IMR-90 (cell line): Measurements from ENCODE around the gene CYB5R4. TPM values are rescaled to one million over a fixed set of nuclear protein-coding genes. Genes with fewer than 3 reads are reported as not detected.

ENCODE experiments used
- ATAC-seq: fragments of 200-7000 bp; cut with Tn5 transposase; 2 replicates; pipeline ENCODE4 v1.9.1; 2020; ENCODE audit warnings: low read depth, mild to moderate bottlenecking, moderate library complexity
- BruUV-seq: library from RNA; stranded (reverse); fragments of 400-500 nt; replicated peaks from 2 replicates; lab custom pipeline; 2021; lab: Mats Ljungman, UMichigan
- CTCF ChIA-PET: fragments of 300-600 bp; formaldehyde crosslinking; extraction: SDS; loops from one replicate; lab custom pipeline; 2021; ENCODE audit warnings: antibody characterized with exemption; lab: Yijun Ruan, JAX
- POLR2A ChIA-PET: fragments of 300-600 bp; sonication (Branson Sonifier 250); formaldehyde crosslinking; loops from one replicate; lab custom pipeline; 2022; ENCODE audit warnings: antibody characterized with exemption; ENCODE audit not compliant: unreplicated experiment; lab: Charles Lee
- DNase-seq: peaks from one replicate; pipeline ENCODE4 v3.0.0; 2013
- H2AFZ ChIP-seq: replicated peaks from 2 replicates; pipeline ENCODE3; 2013; ENCODE audit warnings: low read length, mild to moderate bottlenecking; ENCODE audit not compliant: poor library complexity
- H2AK5ac ChIP-seq: 2 replicates; pipeline ENCODE4 v1.6.1; 2013; ENCODE audit warnings: low read depth, low read length, inconsistent platforms
- H2AK9ac ChIP-seq: replicated peaks from 2 replicates; pipeline ENCODE3; 2013; ENCODE audit warnings: mild to moderate bottlenecking, low read depth, low read length, moderate library complexity; ENCODE audit not compliant: poor library complexity
- H2BK120ac ChIP-seq: 2 replicates; pipeline ENCODE4 v1.6.1; 2013; ENCODE audit warnings: low read depth, low read length, inconsistent platforms
- H2BK15ac ChIP-seq: 3 replicates; pipeline ENCODE4 v1.6.1; 2013; ENCODE audit warnings: low read depth, low read length, inconsistent platforms
- H2BK20ac ChIP-seq: 2 replicates; pipeline ENCODE4 v1.6.1; 2013; ENCODE audit warnings: low read depth, mild to moderate bottlenecking, inconsistent platforms, low read length, moderate library complexity
- H2BK5ac ChIP-seq: 2 replicates; pipeline ENCODE4 v1.6.1; 2013; ENCODE audit warnings: mild to moderate bottlenecking, low read depth, low read length, inconsistent platforms; ENCODE audit not compliant: poor library complexity, severe bottlenecking
- H3K14ac ChIP-seq: replicated peaks from 2 replicates; pipeline ENCODE4 v1.6.1; 2013; ENCODE audit warnings: low read depth, low read length, inconsistent platforms
- H3K18ac ChIP-seq: 2 replicates; pipeline ENCODE4 v1.6.1; 2013; ENCODE audit warnings: low read depth, low read length, control low read depth
- H3K23ac ChIP-seq: 2 replicates; pipeline ENCODE4 v1.6.1; 2013; ENCODE audit warnings: low read depth, low read length, inconsistent platforms
- H3K27ac ChIP-seq: 2 replicates; pipeline ENCODE4 v1.5.1; 2013; ENCODE audit warnings: mild to moderate bottlenecking, control low read depth, low read length; ENCODE audit not compliant: insufficient read depth
- H3K27me3 ChIP-seq: 2 replicates; pipeline ENCODE4 v1.6.1; 2013; ENCODE audit warnings: low read length; ENCODE audit not compliant: control insufficient read depth, insufficient read depth
- H3K36me3 ChIP-seq: 2 replicates; pipeline ENCODE4 v1.6.1; 2013; ENCODE audit warnings: low read length, mixed read lengths; ENCODE audit not compliant: control insufficient read depth, insufficient read depth
- H3K4ac ChIP-seq: 2 replicates; pipeline ENCODE4 v1.6.1; 2013; ENCODE audit warnings: low read depth, low read length, inconsistent platforms
- H3K4me1 ChIP-seq: 2 replicates; pipeline ENCODE4 v1.6.1; 2013; ENCODE audit warnings: low read length, mixed read lengths; ENCODE audit not compliant: control insufficient read depth, insufficient read depth
- H3K4me2 ChIP-seq: 2 replicates; pipeline ENCODE4 v1.6.1; 2013; ENCODE audit warnings: low read depth, mild to moderate bottlenecking, control low read depth, low read length, moderate library complexity
- H3K4me3 ChIP-seq: 2 replicates; pipeline ENCODE4 v1.5.1; 2013; ENCODE audit warnings: low read depth, mild to moderate bottlenecking, control low read depth, low read length, moderate library complexity; ENCODE audit not compliant: insufficient read depth
- H3K56ac ChIP-seq: 2 replicates; pipeline ENCODE4 v1.6.1; 2013; ENCODE audit warnings: low read length, inconsistent platforms; ENCODE audit not compliant: insufficient read depth; ENCODE audit errors: extremely low read depth
- H3K79me1 ChIP-seq, 2 experiments: 2 replicates each; pipeline ENCODE4 v1.6.1; 2013; ENCODE audit warnings: low read length in 2 of 2, inconsistent platforms in 1 of 2, low read depth in 1 of 2
- H3K9ac ChIP-seq: 2 replicates; pipeline ENCODE4 v1.6.1; 2013; ENCODE audit warnings: low read depth, low read length, control low read depth
- H3K9me1 ChIP-seq: 2 replicates; pipeline ENCODE4 v1.6.1; 2013; ENCODE audit warnings: low read length, inconsistent platforms; ENCODE audit not compliant: insufficient read depth
- H3K9me3 ChIP-seq: 2 replicates; pipeline ENCODE4 v1.6.1; 2013; ENCODE audit warnings: low read length; ENCODE audit not compliant: control insufficient read depth, insufficient read depth
- H4K20me1 ChIP-seq: 2 replicates; pipeline ENCODE4 v1.6.1; 2013; ENCODE audit warnings: low read length, inconsistent platforms; ENCODE audit not compliant: insufficient read depth
- H4K5ac ChIP-seq: 2 replicates; pipeline ENCODE4 v1.6.1; 2013; ENCODE audit warnings: mild to moderate bottlenecking, low read depth, low read length, control low read depth
- H4K8ac ChIP-seq, 2 experiments: 2 replicates each; pipeline ENCODE4 v1.6.1; 2013; ENCODE audit warnings: low read depth in 2 of 2, low read length in 2 of 2, control low read depth in 1 of 2, inconsistent platforms in 1 of 2
- H4K91ac ChIP-seq: 2 replicates; pipeline ENCODE4 v1.6.1; 2013; ENCODE audit warnings: low read depth, low read length, inconsistent platforms; ENCODE audit not compliant: insufficient read depth
- CHD1 ChIP-seq: IDR thresholded peaks from 2 replicates; pipeline ENCODE4 v1.6.1; 2012; ENCODE audit warnings: low read depth, low read length, improper control_type of control experiment
- MXI1 ChIP-seq: IDR thresholded peaks from 2 replicates; pipeline ENCODE4 v1.6.1; 2012; ENCODE audit warnings: low read depth, mild to moderate bottlenecking, low read length, moderate library complexity, borderline replicate concordance
- NFE2L2 ChIP-seq: fragments of 150-350 bp; IDR thresholded peaks from 2 replicates; pipeline ENCODE4 v1.6.1; 2016; ENCODE audit warnings: low read depth, mild to moderate bottlenecking, low read length
- WGBS, 2 experiments: methylation state at CpG; one replicate each; pipeline versions ENCODE4 v1.1.5 to v1.1.7; 2013; ENCODE audit warnings: missing lambda C conversion rate in 2 of 2; ENCODE audit not compliant: insufficient read length in 1 of 2; ENCODE audit errors: extremely low coverage in 2 of 2; 5-methylcytosine and 5-hydroxymethylcytosine counted together
- dilution Hi-C: fragments of 300-500 bp; cut with HindIII; formaldehyde crosslinking; loops from one replicate; pipeline ENCODE4 v1.14.3; 2018; ENCODE audit warnings: low sequenced_read_pairs; ENCODE audit not compliant: unreplicated experiment
- in situ Hi-C: fragments of 300-500 bp; cut with MboI; formaldehyde crosslinking; loops from 3 replicates; pipeline ENCODE4 v1.14.3; 2019; ENCODE audit warnings: low sequenced_read_pairs, inconsistent platforms, mixed read lengths
- intact Hi-C: fragments of 100-400 bp; cut with micrococcal nuclease; formaldehyde crosslinking; loops from 2 replicates; pipeline ENCODE4 v1.10.0; 2022
- polyA plus RNA-seq, 3 experiments: library from polyadenylated mRNA; depleted of rRNA; stranded (reverse); fragments of >200 nt; gene quantifications; 2 replicates each; pipeline ENCODE4 v1.2.3, GENCODE V29; 2012; ENCODE audit warnings: low replicate concordance in 1 of 3
- total RNA-seq: library from RNA; depleted of rRNA; stranded (reverse); fragments of >200 nt; gene quantifications from 2 replicates; pipeline ENCODE4 v1.2.3, GENCODE V29; 2012
- TF ChIP-seq, protein P1 (sequence below): fragments of 150-350 bp; IDR thresholded peaks from 2 replicates; pipeline ENCODE4 v1.6.1; 2017; ENCODE audit warnings: mild to moderate bottlenecking, antibody characterized with exemption, low read length, low read depth
- TF ChIP-seq, protein P2 (sequence below): conservative IDR thresholded peaks from 2 replicates; pipeline ENCODE4 v1.5.1; 2012; ENCODE audit warnings: mild to moderate bottlenecking, low read depth, low read length, improper control_type of control experiment
- TF ChIP-seq, protein P3 (sequence below): fragments of 150-350 bp; IDR thresholded peaks from 2 replicates; pipeline ENCODE4 v1.6.1; 2016; ENCODE audit warnings: low read depth, mild to moderate bottlenecking, low read length, moderate library complexity, borderline replicate concordance

Gene CYB5R4
- total and polyA plus RNA-seq, 2 of the 4 experiments (the other 2 are of a cell fraction): 3.2 to 6.1 TPM

- H3K4me2 ChIP-seq: no peak overlapping the region
- WGBS, 2 experiments: 76% methylated on average over 4 of the region's 4 CpGs; no CpG with 5 or more reads in 1 of the 2 experiments
- no peak overlapping the region for H3K14ac ChIP-seq
- dilution Hi-C loops (no loop called here), in situ Hi-C loops (loop anchor here (5.0 to 25.0 kb wide), 2 partner anchors 331 to 1421 kb away; no protein-coding TSS in a partner anchor), intact Hi-C loops (no loop called here)
- H4K91ac ChIP-seq: no peak overlapping the region
- H2BK120ac ChIP-seq: no peak overlapping the region
- TF ChIP-seq, protein P1, sequence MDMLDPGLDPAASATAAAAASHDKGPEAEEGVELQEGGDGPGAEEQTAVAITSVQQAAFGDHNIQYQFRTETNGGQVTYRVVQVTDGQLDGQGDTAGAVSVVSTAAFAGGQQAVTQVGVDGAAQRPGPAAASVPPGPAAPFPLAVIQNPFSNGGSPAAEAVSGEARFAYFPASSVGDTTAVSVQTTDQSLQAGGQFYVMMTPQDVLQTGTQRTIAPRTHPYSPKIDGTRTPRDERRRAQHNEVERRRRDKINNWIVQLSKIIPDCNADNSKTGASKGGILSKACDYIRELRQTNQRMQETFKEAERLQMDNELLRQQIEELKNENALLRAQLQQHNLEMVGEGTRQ: no peak
- TF ChIP-seq NFE2L2 (no peak), CHD1 (no peak), MXI1 (no peak)
- TF ChIP-seq, protein P2, sequence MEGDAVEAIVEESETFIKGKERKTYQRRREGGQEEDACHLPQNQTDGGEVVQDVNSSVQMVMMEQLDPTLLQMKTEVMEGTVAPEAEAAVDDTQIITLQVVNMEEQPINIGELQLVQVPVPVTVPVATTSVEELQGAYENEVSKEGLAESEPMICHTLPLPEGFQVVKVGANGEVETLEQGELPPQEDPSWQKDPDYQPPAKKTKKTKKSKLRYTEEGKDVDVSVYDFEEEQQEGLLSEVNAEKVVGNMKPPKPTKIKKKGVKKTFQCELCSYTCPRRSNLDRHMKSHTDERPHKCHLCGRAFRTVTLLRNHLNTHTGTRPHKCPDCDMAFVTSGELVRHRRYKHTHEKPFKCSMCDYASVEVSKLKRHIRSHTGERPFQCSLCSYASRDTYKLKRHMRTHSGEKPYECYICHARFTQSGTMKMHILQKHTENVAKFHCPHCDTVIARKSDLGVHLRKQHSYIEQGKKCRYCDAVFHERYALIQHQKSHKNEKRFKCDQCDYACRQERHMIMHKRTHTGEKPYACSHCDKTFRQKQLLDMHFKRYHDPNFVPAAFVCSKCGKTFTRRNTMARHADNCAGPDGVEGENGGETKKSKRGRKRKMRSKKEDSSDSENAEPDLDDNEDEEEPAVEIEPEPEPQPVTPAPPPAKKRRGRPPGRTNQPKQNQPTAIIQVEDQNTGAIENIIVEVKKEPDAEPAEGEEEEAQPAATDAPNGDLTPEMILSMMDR: no peak
- TF ChIP-seq, protein P3, sequence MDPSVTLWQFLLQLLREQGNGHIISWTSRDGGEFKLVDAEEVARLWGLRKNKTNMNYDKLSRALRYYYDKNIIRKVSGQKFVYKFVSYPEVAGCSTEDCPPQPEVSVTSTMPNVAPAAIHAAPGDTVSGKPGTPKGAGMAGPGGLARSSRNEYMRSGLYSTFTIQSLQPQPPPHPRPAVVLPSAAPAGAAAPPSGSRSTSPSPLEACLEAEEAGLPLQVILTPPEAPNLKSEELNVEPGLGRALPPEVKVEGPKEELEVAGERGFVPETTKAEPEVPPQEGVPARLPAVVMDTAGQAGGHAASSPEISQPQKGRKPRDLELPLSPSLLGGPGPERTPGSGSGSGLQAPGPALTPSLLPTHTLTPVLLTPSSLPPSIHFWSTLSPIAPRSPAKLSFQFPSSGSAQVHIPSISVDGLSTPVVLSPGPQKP: no peak
- BruUV-seq: no TSS peak
- POLR2A ChIA-PET: no interaction called here
- H4K8ac ChIP-seq: no peak overlapping the region
- H3K27me3 ChIP-seq: no peaks in the 10 kb centered on the region
- H3K4me3 ChIP-seq: no peak overlapping the region
- no peak overlapping the region for H2BK5ac ChIP-seq
- no peaks in the 10 kb centered on the region for H3K9me3 ChIP-seq
- no peak overlapping the region for H2AK5ac ChIP-seq
- CTCF ChIA-PET: no interaction called here
- H3K18ac ChIP-seq: no peak overlapping the region
- DNase-seq (no peak), ATAC-seq (no peak)
- H3K9ac ChIP-seq: no peak overlapping the region
- H3K79me1 ChIP-seq: peaks cover 7 to 8% of the 10 kb centered on the region in 2 experiments; a peak in 3 of 4 replicates
- no peaks in the 10 kb centered on the region for H3K9me1 ChIP-seq
- no peak overlapping the region for H3K4ac ChIP-seq
- H3K4me1 ChIP-seq: no peaks in the 10 kb centered on the region
- no peak overlapping the region for H3K27ac ChIP-seq
- H2BK15ac ChIP-seq: no peak overlapping the region
- no peaks in the 10 kb centered on the region for H3K36me3 ChIP-seq
- no peaks in the 10 kb centered on the region; the same call in 1 of the 2 replicates for H4K20me1 ChIP-seq
- no peak overlapping the region for H4K5ac ChIP-seq
- no peak overlapping the region for H3K56ac ChIP-seq
- H2BK20ac ChIP-seq: no peak overlapping the region
- no peak overlapping the region for H2AK9ac ChIP-seq
- no peak overlapping the region for H3K23ac ChIP-seq
- no peak overlapping the region for H2AFZ ChIP-seq
These were observed 32.1 kb downstream of the CYB5R4 start for GRCh38 chr6:83891586-83891985.
